Measurements from ENCODE around the gene PITPNB.
A peak's percentile ranks its signal among the peaks of the same experiment; 100 is the strongest.

GRCh38 chr22:27879923-27880322 is 39.1 kb downstream of the PITPNB start:
- TF ChIP-seq SIN3A (IDR thresholded peaks at IDR 0.05; ENCODE audit: low read depth) (no peak), POLR2AphosphoS5 (IDR thresholded peaks at IDR 0.05; ENCODE audit: low read depth, low read length) (no peak), CTCF (IDR thresholded peaks at IDR 0.05 in 2 of 3, conservative IDR thresholded peaks at IDR 0.05 in 1 of 3; ENCODE audit: borderline replicate concordance in 1 of 3, insufficient read depth in 1 of 3, low read depth in 2 of 3, low read length in 2 of 3) (peak in 2 of 3 experiments; percentile 57 to 63; a peak in 4 of 6 replicates), POLR2A (IDR thresholded peaks at IDR 0.05; ENCODE audit: borderline replicate concordance, extremely low read depth, insufficient read depth, insufficient read length) (no peak), EGR1 (IDR thresholded peaks at IDR 0.05; ENCODE audit: low read depth) (no peak), EZH2 (IDR thresholded peaks at IDR 0.05) (no peak), SP1 (IDR thresholded peaks at IDR 0.05; ENCODE audit: low read depth) (no peak), CEBPB (IDR thresholded peaks at IDR 0.05; ENCODE audit: low read depth) (no peak)

Data from HCT116 (cell line).